Hepatocyte (in vitro differentiated cells): ENCODE results near the gene H6PD. TPM values are rescaled to one million over a fixed set of nuclear protein-coding genes. Genes with fewer than 3 reads are reported as not detected.

ENCODE experiments used
- DNase-seq: peaks from one replicate; pipeline ENCODE4 v3.0.0-alpha.2; 2016; ENCODE audit warnings: low spot score
- H2AFZ ChIP-seq: fragments of 200-600 bp; sonication (generic); 2 replicates; pipeline ENCODE4 v1.6.0; 2016; ENCODE audit warnings: antibody characterized with exemption, mild to moderate bottlenecking
- H3K27ac ChIP-seq: fragments of 200-600 bp; sonication (generic); 2 replicates; pipeline ENCODE4 v1.5.1; 2016; ENCODE audit warnings: mild to moderate bottlenecking
- H3K27me3 ChIP-seq: fragments of 200-600 bp; sonication (generic); 2 replicates; pipeline ENCODE4 v1.6.1; 2016
- H3K36me3 ChIP-seq: fragments of 200-600 bp; sonication (generic); replicated peaks from 2 replicates; pipeline ENCODE4 v1.5.1; 2016; ENCODE audit warnings: low read depth; ENCODE audit not compliant: insufficient read depth
- H3K4me1 ChIP-seq: fragments of 200-600 bp; sonication (generic); 2 replicates; pipeline ENCODE4 v1.5.1; 2016; ENCODE audit warnings: mild to moderate bottlenecking, moderate library complexity; ENCODE audit not compliant: insufficient read depth
- H3K4me2 ChIP-seq: fragments of 200-600 bp; sonication (generic); 2 replicates; pipeline ENCODE4 v1.6.0; 2016
- H3K4me3 ChIP-seq: fragments of 200-600 bp; sonication (generic); 2 replicates; pipeline ENCODE4 v1.5.1; 2016; ENCODE audit warnings: mild to moderate bottlenecking
- H3K79me2 ChIP-seq: fragments of 200-600 bp; sonication (generic); 2 replicates; pipeline ENCODE4 v1.6.0; 2017; ENCODE audit warnings: mild to moderate bottlenecking
- H3K9me2 ChIP-seq: fragments of 200-600 bp; sonication (generic); replicated peaks from 2 replicates; pipeline ENCODE4 v1.6.0; 2017; ENCODE audit warnings: mild to moderate bottlenecking; ENCODE audit not compliant: insufficient read depth
- H3K9me3 ChIP-seq: fragments of 200-600 bp; sonication (generic); 2 replicates; pipeline ENCODE4 v1.5.1; 2016; ENCODE audit warnings: low read depth, mild to moderate bottlenecking
- H4K20me1 ChIP-seq: fragments of 200-600 bp; sonication (generic); 2 replicates; pipeline ENCODE4 v1.6.0; 2016; ENCODE audit warnings: mild to moderate bottlenecking; ENCODE audit not compliant: insufficient read depth, poor library complexity, severe bottlenecking
- EZH2 ChIP-seq: fragments of 200-600 bp; sonication (generic); IDR thresholded peaks from 2 replicates; pipeline ENCODE4 v1.6.1; 2016; ENCODE audit warnings: antibody characterized with exemption, mild to moderate bottlenecking, borderline replicate concordance
- EZH2phosphoT487 ChIP-seq: fragments of 200-600 bp; sonication (generic); IDR thresholded peaks from one replicate; pipeline ENCODE4 v1.6.1; 2018; ENCODE audit warnings: antibody characterized with exemption, mild to moderate bottlenecking, low read depth, moderate library complexity; ENCODE audit not compliant: unreplicated experiment, severe bottlenecking
- WGBS: methylation state at CpG from one replicate; pipeline ENCODE4 v1.1.6; 2016; ENCODE audit warnings: low lambda C conversion rate; ENCODE audit errors: missing lambda C conversion rate; 5-methylcytosine and 5-hydroxymethylcytosine counted together
- polyA plus RNA-seq: library from polyadenylated mRNA; unstranded; fragments of >200 nt; fragmentation: Nextera tagmentation; extraction: Ambion mirVana; gene quantifications from 2 replicates; pipeline ENCODE4 v1.2.1, GENCODE V29; 2016
- total RNA-seq: library from RNA; depleted of rRNA; stranded (reverse); fragments of >200 nt; gene quantifications from 2 replicates; pipeline ENCODE4 v1.2.3, GENCODE V29; 2014
- TF ChIP-seq, protein P1 (sequence below): fragments of 200-600 bp; sonication (generic); IDR thresholded peaks from 2 replicates; pipeline ENCODE4 v1.5.1; 2016; ENCODE audit warnings: antibody characterized with exemption, mild to moderate bottlenecking; ENCODE audit not compliant: poor library complexity

Gene H6PD
- total and polyA plus RNA-seq, 2 experiments from 2014 or later, result 26.3 to 54.8 TPM

DNA sequence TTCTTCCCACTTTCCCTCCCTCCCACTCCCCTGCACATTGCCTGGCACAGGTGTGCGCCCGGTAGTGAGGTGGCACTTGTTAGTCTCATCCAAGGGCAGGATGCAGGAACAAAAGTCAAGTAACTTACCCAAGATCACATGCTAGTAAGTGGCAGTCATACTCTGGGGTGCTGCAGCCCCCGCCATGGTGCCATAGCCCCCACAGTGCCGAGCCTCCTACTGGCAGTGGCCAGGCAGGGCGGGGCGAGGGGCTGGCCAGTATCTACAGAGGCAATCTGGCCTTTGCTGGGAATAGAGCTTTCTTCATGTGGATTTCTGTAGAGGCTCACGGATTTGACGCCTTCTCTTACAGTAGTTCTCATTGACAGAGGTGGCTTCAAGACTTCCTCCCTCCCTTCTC, 26.9 kb downstream of the H6PD start:
- no peak for TF ChIP-seq EZH2phosphoT487
- TF ChIP-seq, protein P1, sequence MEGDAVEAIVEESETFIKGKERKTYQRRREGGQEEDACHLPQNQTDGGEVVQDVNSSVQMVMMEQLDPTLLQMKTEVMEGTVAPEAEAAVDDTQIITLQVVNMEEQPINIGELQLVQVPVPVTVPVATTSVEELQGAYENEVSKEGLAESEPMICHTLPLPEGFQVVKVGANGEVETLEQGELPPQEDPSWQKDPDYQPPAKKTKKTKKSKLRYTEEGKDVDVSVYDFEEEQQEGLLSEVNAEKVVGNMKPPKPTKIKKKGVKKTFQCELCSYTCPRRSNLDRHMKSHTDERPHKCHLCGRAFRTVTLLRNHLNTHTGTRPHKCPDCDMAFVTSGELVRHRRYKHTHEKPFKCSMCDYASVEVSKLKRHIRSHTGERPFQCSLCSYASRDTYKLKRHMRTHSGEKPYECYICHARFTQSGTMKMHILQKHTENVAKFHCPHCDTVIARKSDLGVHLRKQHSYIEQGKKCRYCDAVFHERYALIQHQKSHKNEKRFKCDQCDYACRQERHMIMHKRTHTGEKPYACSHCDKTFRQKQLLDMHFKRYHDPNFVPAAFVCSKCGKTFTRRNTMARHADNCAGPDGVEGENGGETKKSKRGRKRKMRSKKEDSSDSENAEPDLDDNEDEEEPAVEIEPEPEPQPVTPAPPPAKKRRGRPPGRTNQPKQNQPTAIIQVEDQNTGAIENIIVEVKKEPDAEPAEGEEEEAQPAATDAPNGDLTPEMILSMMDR, result no peak
- no peak for TF ChIP-seq EZH2
- 97% methylated on average over 8 of the region's 8 CpGs for WGBS
- Histone ChIP-seq H3K4me3 (no peak overlapping the region), H2AFZ (no peak overlapping the region), H3K27ac (no peak overlapping the region), H3K9me3 (no peaks in the 10 kb centered on the region), H3K4me2 (no peak overlapping the region), H3K36me3 (no peaks in the 10 kb centered on the region), H3K9me2 (no peaks in the 10 kb centered on the region), H3K27me3 (no peaks in the 10 kb centered on the region), H4K20me1 (peaks cover 16% of the 10 kb centered on the region), H3K79me2 (peaks cover 40% of the 10 kb centered on the region), H3K4me1 (no peaks in the 10 kb centered on the region)
- no peak for DNase-seq

DNA sequence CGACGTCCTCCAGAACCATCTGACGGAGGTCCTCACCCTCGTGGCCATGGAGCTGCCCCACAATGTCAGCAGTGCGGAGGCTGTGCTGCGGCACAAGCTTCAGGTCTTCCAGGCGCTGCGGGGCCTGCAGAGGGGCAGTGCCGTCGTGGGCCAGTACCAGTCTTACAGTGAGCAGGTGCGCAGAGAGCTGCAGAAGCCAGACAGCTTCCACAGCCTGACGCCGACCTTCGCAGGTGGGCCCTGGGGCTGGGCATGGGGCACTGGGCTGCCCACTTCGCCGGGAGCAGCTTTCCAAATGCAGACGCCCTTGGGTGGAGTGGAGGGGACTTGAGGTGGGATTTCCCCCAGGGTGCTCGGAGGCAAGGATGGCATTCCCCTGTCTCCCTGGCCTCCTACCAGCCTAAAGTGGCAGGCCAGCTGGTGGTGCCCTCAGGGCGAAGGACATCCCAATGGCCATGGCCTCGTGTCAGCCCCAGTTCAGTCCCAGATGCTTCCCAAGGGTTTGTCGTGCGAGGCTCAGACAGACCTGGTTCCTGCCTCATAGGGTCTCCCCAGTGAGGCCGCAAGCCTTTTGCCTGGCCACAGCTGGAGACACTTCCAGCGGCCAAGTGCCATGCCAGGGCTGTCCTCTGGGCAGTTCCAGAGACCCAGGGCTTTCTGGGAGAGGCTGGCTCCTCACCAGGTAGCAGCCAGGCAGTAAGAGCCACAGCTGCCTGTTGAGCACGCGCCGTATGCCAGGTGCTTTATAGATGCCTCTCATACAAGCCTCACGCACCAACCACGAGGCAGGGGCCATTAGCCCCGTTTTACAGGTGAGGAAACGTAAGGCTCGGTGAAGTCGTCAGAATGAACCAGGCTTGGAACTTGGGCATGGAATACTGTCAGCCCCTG, 27.8 kb downstream of the H6PD start:
- Histone ChIP-seq H3K4me2 (no peak overlapping the region), H3K4me3 (no peak overlapping the region)
- 98% methylated on average over 33 of the region's 33 CpGs for WGBS

DNA sequence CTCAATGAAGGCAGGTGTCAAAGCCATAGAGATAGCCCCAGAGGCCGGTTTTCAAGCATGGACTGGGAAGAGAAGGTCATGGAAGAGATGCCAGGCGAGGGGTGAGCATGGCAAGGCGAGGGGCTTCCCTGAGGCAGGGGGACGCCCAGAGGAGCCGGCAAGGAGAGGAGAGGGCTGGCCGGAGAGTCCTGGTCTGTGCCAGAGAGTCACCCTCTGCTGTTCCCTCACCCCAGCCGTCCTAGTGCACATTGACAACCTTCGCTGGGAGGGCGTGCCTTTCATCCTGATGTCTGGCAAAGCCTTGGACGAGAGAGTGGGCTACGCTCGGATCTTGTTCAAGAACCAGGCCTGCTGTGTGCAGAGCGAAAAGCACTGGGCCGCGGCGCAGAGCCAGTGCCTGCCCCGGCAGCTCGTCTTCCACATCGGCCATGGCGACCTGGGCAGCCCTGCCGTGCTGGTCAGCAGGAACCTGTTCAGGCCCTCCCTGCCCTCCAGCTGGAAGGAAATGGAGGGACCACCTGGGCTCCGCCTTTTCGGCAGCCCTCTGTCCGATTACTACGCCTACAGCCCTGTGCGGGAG, 28.8 kb downstream of the H6PD start:
- Histone ChIP-seq H3K9me3 (no peaks in the 10 kb centered on the region), H3K36me3 (no peaks in the 10 kb centered on the region), H3K4me3 (no peak overlapping the region), H2AFZ (no peak overlapping the region), H3K4me2 (no peak overlapping the region), H4K20me1 (peaks cover 13% of the 10 kb centered on the region), H3K4me1 (no peaks in the 10 kb centered on the region), H3K79me2 (peaks cover 22% of the 10 kb centered on the region), H3K9me2 (no peaks in the 10 kb centered on the region), H3K27ac (no peak overlapping the region), H3K27me3 (no peaks in the 10 kb centered on the region)
- DNase-seq, result no peak
- TF ChIP-seq EZH2 (no peak), EZH2phosphoT487 (no peak)
- TF ChIP-seq, protein P1, result no peak
- WGBS, result 94% methylated on average over 26 of the region's 26 CpGs

More for the DNA sequence above, 27.8 kb downstream of the H6PD start:
- Histone ChIP-seq H4K20me1 (peaks cover 16% of the 10 kb centered on the region), H3K27me3 (no peaks in the 10 kb centered on the region), H3K9me2 (no peaks in the 10 kb centered on the region), H2AFZ (no peak overlapping the region), H3K36me3 (no peaks in the 10 kb centered on the region), H3K27ac (no peak overlapping the region), H3K9me3 (no peaks in the 10 kb centered on the region), H3K79me2 (peaks cover 33% of the 10 kb centered on the region), H3K4me1 (no peaks in the 10 kb centered on the region)
- DNase-seq, result no peak
- TF ChIP-seq, protein P1, result no peak
- no peak for TF ChIP-seq EZH2phosphoT487
- TF ChIP-seq EZH2, result no peak
